Neuron (in vitro differentiated cells): Measurements from ENCODE around the gene SPTSSA.
"Not testable (repeated sequence)": the region's sequence is repeated elsewhere in the genome, so short reads cannot be mapped to it uniquely, and the experiment has no call there.

Experiments used
- H2AFZ ChIP-seq: one replicate; pipeline ENCODE4 v1.6.1; 2013; ENCODE audit warnings: low read depth, mild to moderate bottlenecking, inconsistent platforms, low read length, moderate library complexity
- H3K27me3 ChIP-seq: one replicate; pipeline ENCODE4 v1.6.1; 2013; ENCODE audit warnings: low read length; ENCODE audit not compliant: insufficient read depth
- H3K36me3 ChIP-seq: one replicate; pipeline ENCODE4 v1.6.1; 2013; ENCODE audit warnings: low read length; ENCODE audit not compliant: insufficient read depth
- H3K4me1 ChIP-seq: one replicate; pipeline ENCODE4 v1.6.1; 2013; ENCODE audit warnings: low read length; ENCODE audit not compliant: insufficient read depth
- H3K4me3 ChIP-seq: 2 replicates; pipeline ENCODE4 v1.5.1; 2013; ENCODE audit warnings: mild to moderate bottlenecking, low read length, moderate library complexity
- H3K9me3 ChIP-seq: one replicate; pipeline ENCODE4 v1.6.1; 2013; ENCODE audit warnings: low read length

The SPTSSA gene

GRCh38 chr14:34462132-34462893, at the start of gene SPTSSA:
Gene SPTSSA, minus strand, starts transcription at chr14:34462240. Its CDS starts 33 bp downstream, at chr14:34462207.
- Histone ChIP-seq H3K36me3 (peaks cover 2% of the 10 kb centered on the region), H3K27me3 (no peaks in the 10 kb centered on the region), H3K4me3 (peak within 1 kb of the TSS; percentile 84), H3K4me1 (peaks cover 16% of the 10 kb centered on the region), H2AFZ (peak within 1 kb of the TSS; percentile 37), H3K9me3 (no peaks in the 10 kb centered on the region)

GRCh38 chr14:34507884-34508283, 45.8 kb upstream of the SPTSSA start:
- Histone ChIP-seq H3K36me3 (no peaks in the 10 kb centered on the region), H2AFZ (no peak overlapping the region), H3K9me3 (no peaks in the 10 kb centered on the region), H3K27me3 (no peaks in the 10 kb centered on the region), H3K4me3 (no peak overlapping the region), H3K4me1 (no peaks in the 10 kb centered on the region)

- Histone ChIP-seq H3K4me3 (no peak overlapping the region), H3K9me3 (no peaks in the 10 kb centered on the region), H3K36me3 (no peaks in the 10 kb centered on the region), H2AFZ (no peak overlapping the region), H3K4me1 (no peaks in the 10 kb centered on the region), H3K27me3 (no peaks in the 10 kb centered on the region)
Measured at GRCh38 chr14:34507459-34507858, 45.4 kb upstream of the SPTSSA start.

GRCh38 chr14:34505124-34505491, 43.1 kb upstream of the SPTSSA start:
- H3K9me3 ChIP-seq, H3K27me3 ChIP-seq, H3K4me3 ChIP-seq, H3K36me3 ChIP-seq, H3K4me1 ChIP-seq, H2AFZ ChIP-seq: not testable (repeated sequence)

GRCh38 chr14:34504027-34504426, 42.0 kb upstream of the SPTSSA start:
- H3K9me3 ChIP-seq, H2AFZ ChIP-seq, H3K36me3 ChIP-seq, H3K27me3 ChIP-seq, H3K4me3 ChIP-seq, H3K4me1 ChIP-seq: not testable (repeated sequence)

GRCh38 chr14:34502545-34503225, 40.6 kb upstream of the SPTSSA start:
- Histone ChIP-seq H3K4me1 (peaks cover 3% of the 10 kb centered on the region), H3K9me3 (no peaks in the 10 kb centered on the region), H3K4me3 (no peak overlapping the region), H3K36me3 (no peaks in the 10 kb centered on the region), H2AFZ (no peak overlapping the region), H3K27me3 (no peaks in the 10 kb centered on the region)

GRCh38 chr14:34502001-34502400, 40.0 kb upstream of the SPTSSA start:
- no peak overlapping the region for H2AFZ ChIP-seq
- no peak overlapping the region for H3K4me3 ChIP-seq
- H3K27me3 ChIP-seq, result no peaks in the 10 kb centered on the region
- H3K36me3 ChIP-seq, result no peaks in the 10 kb centered on the region
- H3K4me1 ChIP-seq, result peaks cover 10% of the 10 kb centered on the region
- H3K9me3 ChIP-seq, result no peaks in the 10 kb centered on the region

- Histone ChIP-seq H3K4me1 (peaks cover 17% of the 10 kb centered on the region), H3K9me3 (no peaks in the 10 kb centered on the region), H3K36me3 (no peaks in the 10 kb centered on the region), H2AFZ (no peak overlapping the region), H3K4me3 (no peak overlapping the region), H3K27me3 (no peaks in the 10 kb centered on the region)
Measured at GRCh38 chr14:34501004-34501580, 39.1 kb upstream of the SPTSSA start.

GRCh38 chr14:34498684-34499412, 36.8 kb upstream of the SPTSSA start:
- no peak overlapping the region for H3K4me3 ChIP-seq
- no peaks in the 10 kb centered on the region for H3K36me3 ChIP-seq
- no peaks in the 10 kb centered on the region for H3K27me3 ChIP-seq
- no peaks in the 10 kb centered on the region for H3K9me3 ChIP-seq
- H3K4me1 ChIP-seq, result peaks cover 17% of the 10 kb centered on the region
- no peak overlapping the region for H2AFZ ChIP-seq

GRCh38 chr14:34496679-34497513, 34.9 kb upstream of the SPTSSA start:
- Histone ChIP-seq H3K9me3 (no peaks in the 10 kb centered on the region), H2AFZ (peak overlapping the region; percentile 38), H3K4me1 (peaks cover 17% of the 10 kb centered on the region), H3K36me3 (no peaks in the 10 kb centered on the region), H3K4me3 (peak overlapping the region; percentile 38), H3K27me3 (no peaks in the 10 kb centered on the region)

- Histone ChIP-seq H3K4me3 (peak overlapping the region; percentile 38), H3K27me3 (no peaks in the 10 kb centered on the region), H2AFZ (peak overlapping the region; percentile 38), H3K4me1 (peaks cover 17% of the 10 kb centered on the region), H3K36me3 (no peaks in the 10 kb centered on the region), H3K9me3 (no peaks in the 10 kb centered on the region)
Measured at GRCh38 chr14:34496007-34496678, 34.1 kb upstream of the SPTSSA start.

- H3K4me3 ChIP-seq, result no peak overlapping the region
- no peak overlapping the region for H2AFZ ChIP-seq
- no peaks in the 10 kb centered on the region for H3K36me3 ChIP-seq
- H3K4me1 ChIP-seq, result no peaks in the 10 kb centered on the region
- H3K27me3 ChIP-seq, result no peaks in the 10 kb centered on the region
- H3K9me3 ChIP-seq, result no peaks in the 10 kb centered on the region
Measured at GRCh38 chr14:34489324-34489723, 27.3 kb upstream of the SPTSSA start.
